Renal cortical epithelial cell (primary cell): ENCODE measurements around the gene CNN3. TPM values are rescaled to one million over a fixed set of nuclear protein-coding genes. Genes with fewer than 3 reads are reported as not detected.

Experiments used
- DNase-seq: peaks from one replicate; pipeline ENCODE4 v3.0.0-alpha.2; 2011; ENCODE audit warnings: low read depth
- total RNA-seq: library from RNA; depleted of rRNA; stranded (reverse); fragments of >200 nt; gene quantifications from 2 replicates; pipeline ENCODE4 v1.2.3, GENCODE V29; 2014

The CNN3 gene
- total RNA-seq, 1 donor from 2014 or later: 714 TPM

GRCh38 chr1:94887603-94888171 is 39.2 kb downstream of the CNN3 start:
- DNase-seq: no peak

- DNase-seq: no peak
These were observed 39.8 kb downstream of the CNN3 start for GRCh38 chr1:94887106-94887505.

GRCh38 chr1:94886361-94886760 is 40.5 kb downstream of the CNN3 start:
- no peak for DNase-seq

DNA sequence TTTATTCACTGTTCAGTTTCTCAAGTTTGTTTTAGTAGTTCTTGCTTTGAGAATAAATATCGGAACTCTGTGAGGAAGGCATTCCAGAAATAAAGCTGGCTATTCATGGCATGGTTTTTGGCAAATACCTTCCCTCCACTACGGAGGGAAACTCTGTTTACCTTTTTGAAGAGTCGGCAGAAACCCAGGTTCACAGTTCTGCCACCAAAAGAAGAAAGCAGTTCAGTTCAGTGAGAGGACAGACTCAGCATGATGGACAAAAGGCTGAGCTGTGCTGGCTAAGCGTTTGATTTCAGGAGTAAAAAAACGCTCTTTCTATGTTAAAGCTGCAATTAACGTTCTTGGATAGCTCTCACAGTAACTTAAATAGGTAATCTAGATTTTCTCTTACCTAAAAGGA is 42.4 kb downstream of the CNN3 start:
- no peak for DNase-seq

- DNase-seq: peak; percentile 82
These were observed 42.8 kb downstream of the CNN3 start for GRCh38 chr1:94884106-94884505.

DNA sequence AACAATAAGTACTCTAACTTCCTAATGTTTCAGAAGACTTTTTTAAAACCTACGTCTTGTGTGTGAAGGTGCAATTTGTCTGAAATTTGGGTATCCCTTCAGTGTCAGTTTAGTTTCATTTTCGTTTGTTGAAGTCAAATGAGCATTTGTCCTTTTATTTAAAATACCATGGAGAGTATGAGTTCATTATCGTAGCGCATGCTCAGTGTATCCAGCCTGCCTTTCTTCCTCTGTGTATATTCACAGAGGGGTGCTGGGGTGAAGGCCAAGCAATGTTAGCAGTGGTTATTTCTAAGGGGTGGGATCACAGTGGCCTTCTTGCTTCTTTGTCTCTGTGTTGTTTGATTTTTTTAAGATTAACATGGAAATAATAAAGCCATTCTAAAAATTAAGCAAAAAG is 43.2 kb downstream of the CNN3 start:
- DNase-seq: peak; percentile 31

- no peak for DNase-seq
These were observed 48.6 kb downstream of the CNN3 start for GRCh38 chr1:94878329-94878728.

- no peak for DNase-seq
These were observed 50.5 kb downstream of the CNN3 start for GRCh38 chr1:94876362-94876761.

DNA sequence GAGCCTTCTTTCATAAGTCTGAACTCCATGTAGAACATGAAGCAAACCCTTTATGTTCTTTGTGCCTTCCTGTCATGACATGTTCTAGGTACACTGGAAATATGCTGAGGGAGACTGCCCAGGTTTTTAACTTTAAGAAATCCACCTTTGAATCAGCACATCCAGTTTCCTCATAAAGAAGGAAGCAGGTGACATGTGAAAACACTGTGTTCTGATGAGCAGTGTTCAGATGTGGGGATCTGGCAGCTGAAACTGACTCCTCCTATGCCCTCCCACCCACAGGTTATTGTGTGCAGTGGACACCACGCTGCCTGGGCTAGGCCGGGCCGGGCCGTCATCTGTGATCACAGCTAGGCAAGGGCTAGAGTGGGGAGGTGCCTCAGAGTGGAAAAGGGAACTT is 51.1 kb downstream of the CNN3 start:
- DNase-seq: no peak

DNA sequence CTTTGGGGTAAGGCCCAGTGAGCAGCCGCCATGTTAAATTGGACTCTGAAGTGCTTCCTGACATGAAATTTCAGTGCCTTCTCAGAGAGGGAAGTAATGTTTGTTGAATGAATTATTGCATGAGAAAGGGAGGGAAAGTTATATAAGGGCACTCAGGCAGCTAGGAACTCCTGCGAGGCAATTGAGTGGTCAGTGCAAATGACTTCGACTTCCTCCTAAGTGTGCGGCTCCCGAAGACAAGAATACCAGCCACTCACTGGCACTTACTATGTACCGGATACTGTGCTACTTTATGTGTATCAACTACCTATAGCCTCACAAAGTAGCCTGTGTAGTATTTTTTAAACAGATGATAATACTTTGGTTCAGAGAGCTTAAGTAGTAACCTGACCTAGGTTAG is 52.5 kb downstream of the CNN3 start:
- no peak for DNase-seq

GRCh38 chr1:94873520-94874351 is 53.2 kb downstream of the CNN3 start:
- no peak for DNase-seq

- no peak for DNase-seq
These were observed 54.0 kb downstream of the CNN3 start for GRCh38 chr1:94872771-94873495.

GRCh38 chr1:94871031-94871430 is 55.9 kb downstream of the CNN3 start:
- DNase-seq: peak; percentile 53

- DNase-seq: peak; percentile 45
These were observed 60.6 kb downstream of the CNN3 start for GRCh38 chr1:94866164-94866807.

- peak; percentile 72 for DNase-seq
These were observed 61.5 kb downstream of the CNN3 start for GRCh38 chr1:94865360-94865759.

DNA sequence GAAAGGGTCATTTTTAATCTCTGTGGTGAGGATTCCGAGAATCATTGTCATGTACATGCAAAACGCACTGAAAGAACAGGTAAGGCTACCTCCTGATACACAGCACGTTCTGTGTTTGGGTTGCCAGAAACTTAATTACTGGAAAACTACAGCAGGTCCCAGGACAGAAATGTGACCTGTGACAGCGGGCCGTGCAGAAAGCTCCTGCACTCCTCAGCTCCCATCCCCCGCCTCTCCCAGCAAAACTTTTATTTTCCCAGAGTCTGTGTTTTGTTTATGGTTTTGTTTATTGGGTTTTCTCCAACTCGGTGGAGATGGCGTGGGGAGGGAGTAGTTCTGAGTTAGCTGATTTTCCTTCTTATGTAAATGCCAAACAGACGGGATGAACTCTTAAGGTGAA is 62.1 kb downstream of the CNN3 start:
- peak; percentile 65 for DNase-seq

- peak; percentile 95 for DNase-seq
These were observed 63.0 kb downstream of the CNN3 start for GRCh38 chr1:94863919-94864318.

- no peak for DNase-seq
These were observed 63.5 kb downstream of the CNN3 start for GRCh38 chr1:94863297-94863911.

GRCh38 chr1:94862718-94863117 is 64.2 kb downstream of the CNN3 start:
- no peak for DNase-seq

- no peak for DNase-seq
These were observed 67.7 kb downstream of the CNN3 start for GRCh38 chr1:94859174-94859573.

GRCh38 chr1:94858276-94858675 is 68.6 kb downstream of the CNN3 start:
- DNase-seq: peak; percentile 67

GRCh38 chr1:94856868-94857267 is 70.0 kb downstream of the CNN3 start:
- DNase-seq: no peak
